ENCODE results near the gene MYOZ2. TPM values are rescaled to one million over a fixed set of nuclear protein-coding genes. Genes with fewer than 3 reads are reported as not detected.

The MYOZ2 gene
- total RNA-seq, 1 donor from 2014 or later: not detected

DNA sequence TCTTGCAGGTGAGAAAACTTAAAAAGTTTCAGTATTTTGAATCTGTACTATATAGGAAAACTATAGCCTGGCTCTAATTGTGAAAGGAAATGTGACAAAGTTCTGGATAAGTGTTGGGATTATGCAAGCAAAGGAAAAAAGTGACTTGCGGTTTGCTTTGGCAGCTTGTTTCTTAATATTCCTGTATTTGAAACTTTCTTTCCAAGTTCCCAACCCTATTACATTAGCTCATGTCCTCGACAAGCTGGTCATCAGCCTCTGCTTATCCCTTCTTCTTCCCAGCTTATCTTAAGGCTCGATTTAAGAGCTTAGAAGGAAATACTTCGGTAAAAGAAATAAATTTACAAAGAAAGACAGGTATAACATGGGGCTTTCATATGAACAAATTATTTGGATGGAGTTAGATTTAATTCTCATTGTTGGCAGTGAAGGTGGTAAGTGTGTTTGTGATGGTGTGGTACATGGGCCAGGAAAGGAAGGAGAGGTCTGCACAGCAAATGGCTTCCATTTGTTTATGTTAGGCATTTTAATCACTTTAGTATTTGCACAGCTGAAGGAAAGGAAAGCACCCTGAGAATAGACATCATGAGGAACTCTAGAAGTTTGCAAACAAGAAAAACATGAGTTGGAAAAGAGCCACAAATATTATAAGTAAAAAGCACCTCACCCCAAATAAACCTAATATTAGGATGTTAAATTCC lies 5.1 kb upstream of the MYOZ2 start:
- DNase-seq (ENCODE audit: low read depth) (peak; percentile 10), FAIRE-seq (no peak)
- Histone ChIP-seq H3K36me3 (ENCODE audit: control insufficient read depth, insufficient read depth, low read length) (no peaks in the 10 kb centered on the region), H3K27me3 (ENCODE audit: control insufficient read depth, insufficient read depth, low read length) (no peaks in the 10 kb centered on the region), H3K4me3 (ENCODE audit: low read depth, low read length) (no peak overlapping the region)
- TF ChIP-seq, protein P1, sequence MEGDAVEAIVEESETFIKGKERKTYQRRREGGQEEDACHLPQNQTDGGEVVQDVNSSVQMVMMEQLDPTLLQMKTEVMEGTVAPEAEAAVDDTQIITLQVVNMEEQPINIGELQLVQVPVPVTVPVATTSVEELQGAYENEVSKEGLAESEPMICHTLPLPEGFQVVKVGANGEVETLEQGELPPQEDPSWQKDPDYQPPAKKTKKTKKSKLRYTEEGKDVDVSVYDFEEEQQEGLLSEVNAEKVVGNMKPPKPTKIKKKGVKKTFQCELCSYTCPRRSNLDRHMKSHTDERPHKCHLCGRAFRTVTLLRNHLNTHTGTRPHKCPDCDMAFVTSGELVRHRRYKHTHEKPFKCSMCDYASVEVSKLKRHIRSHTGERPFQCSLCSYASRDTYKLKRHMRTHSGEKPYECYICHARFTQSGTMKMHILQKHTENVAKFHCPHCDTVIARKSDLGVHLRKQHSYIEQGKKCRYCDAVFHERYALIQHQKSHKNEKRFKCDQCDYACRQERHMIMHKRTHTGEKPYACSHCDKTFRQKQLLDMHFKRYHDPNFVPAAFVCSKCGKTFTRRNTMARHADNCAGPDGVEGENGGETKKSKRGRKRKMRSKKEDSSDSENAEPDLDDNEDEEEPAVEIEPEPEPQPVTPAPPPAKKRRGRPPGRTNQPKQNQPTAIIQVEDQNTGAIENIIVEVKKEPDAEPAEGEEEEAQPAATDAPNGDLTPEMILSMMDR (IDR thresholded peaks at IDR 0.05; ENCODE audit: insufficient read depth, low read length, severe bottlenecking): no peak

DNA sequence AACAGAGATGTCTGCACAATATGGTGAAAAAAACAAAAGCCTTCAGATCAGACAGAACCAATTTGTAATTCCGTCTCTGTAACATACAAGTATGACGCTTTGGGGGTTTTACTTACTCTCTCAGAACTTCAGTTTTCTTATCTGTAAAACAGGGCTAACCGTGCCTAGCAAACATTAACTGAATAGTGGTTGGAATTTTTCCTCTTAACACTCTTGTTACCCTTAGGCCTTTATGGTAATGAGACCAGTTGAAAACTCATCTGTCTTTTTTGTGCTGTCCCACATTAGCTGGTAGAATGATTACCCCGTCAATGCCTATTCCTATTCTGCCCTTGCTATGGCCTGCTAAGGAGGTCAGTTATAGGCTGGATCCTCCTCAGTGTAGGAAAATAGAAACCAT lies 4.5 kb upstream of the MYOZ2 start:
- H3K27me3 ChIP-seq (ENCODE audit: control insufficient read depth, insufficient read depth, low read length): no peaks in the 10 kb centered on the region
- TF ChIP-seq, protein P1 (IDR thresholded peaks at IDR 0.05; ENCODE audit: insufficient read depth, low read length, severe bottlenecking): no peak
- H3K4me3 ChIP-seq (ENCODE audit: low read depth, low read length): no peak overlapping the region
- no peaks in the 10 kb centered on the region for H3K36me3 ChIP-seq (ENCODE audit: control insufficient read depth, insufficient read depth, low read length)
- FAIRE-seq (no peak), DNase-seq (ENCODE audit: low read depth) (no peak)

DNA sequence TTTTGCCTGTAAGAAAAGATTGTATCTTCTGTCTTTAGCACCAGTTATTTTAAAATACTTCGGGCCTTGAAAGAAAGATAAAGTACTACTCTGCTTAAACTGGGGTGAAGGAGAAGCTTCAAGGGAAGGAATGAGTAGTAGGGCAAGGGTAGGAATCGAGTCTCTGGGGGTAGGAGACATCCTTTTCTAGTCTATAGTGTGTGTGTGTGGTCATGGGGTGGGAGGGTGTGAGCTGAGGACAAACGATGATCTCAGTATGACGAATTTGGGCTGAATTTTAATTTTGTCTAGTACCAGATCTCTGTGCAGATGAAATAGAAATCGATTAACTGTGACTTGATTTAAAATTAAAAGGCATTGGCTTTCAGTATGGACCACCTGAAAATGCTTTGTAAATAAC lies 3.3 kb upstream of the MYOZ2 start:
- TF ChIP-seq, protein P1 (IDR thresholded peaks at IDR 0.05; ENCODE audit: insufficient read depth, low read length, severe bottlenecking): no peak
- DNase-seq (ENCODE audit: low read depth) (no peak), FAIRE-seq (no peak)
- H3K4me3 ChIP-seq (ENCODE audit: low read depth, low read length): no peak overlapping the region
- H3K36me3 ChIP-seq (ENCODE audit: control insufficient read depth, insufficient read depth, low read length): no peaks in the 10 kb centered on the region
- H3K27me3 ChIP-seq (ENCODE audit: control insufficient read depth, insufficient read depth, low read length): no peaks in the 10 kb centered on the region

DNA sequence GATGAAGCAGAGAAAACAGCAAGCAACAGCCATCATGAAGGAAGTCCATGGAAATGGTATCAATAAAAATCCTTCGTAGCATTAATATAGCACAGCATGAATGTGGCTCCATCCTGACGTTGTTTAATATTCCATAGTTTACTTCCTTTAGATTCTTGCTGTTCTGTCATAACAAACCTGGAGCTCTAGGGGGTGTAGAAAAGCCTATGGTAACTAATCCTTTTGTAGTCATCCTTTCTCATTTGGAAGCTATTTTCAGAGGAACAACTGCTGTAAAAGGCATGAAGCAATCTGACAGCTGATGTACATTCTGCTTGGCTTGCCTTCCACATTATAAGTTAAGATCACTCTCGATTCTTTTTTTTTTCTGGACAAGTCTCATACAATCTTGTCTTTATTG lies 914 bp downstream of the MYOZ2 start:
- TF ChIP-seq, protein P1 (IDR thresholded peaks at IDR 0.05; ENCODE audit: insufficient read depth, low read length, severe bottlenecking): no peak
- no peaks in the 10 kb centered on the region for H3K27me3 ChIP-seq (ENCODE audit: control insufficient read depth, insufficient read depth, low read length)
- DNase-seq (ENCODE audit: low read depth) (no peak), FAIRE-seq (no peak)
- H3K36me3 ChIP-seq (ENCODE audit: control insufficient read depth, insufficient read depth, low read length): no peaks in the 10 kb centered on the region
- H3K4me3 ChIP-seq (ENCODE audit: low read depth, low read length): no peak overlapping the region

DNA sequence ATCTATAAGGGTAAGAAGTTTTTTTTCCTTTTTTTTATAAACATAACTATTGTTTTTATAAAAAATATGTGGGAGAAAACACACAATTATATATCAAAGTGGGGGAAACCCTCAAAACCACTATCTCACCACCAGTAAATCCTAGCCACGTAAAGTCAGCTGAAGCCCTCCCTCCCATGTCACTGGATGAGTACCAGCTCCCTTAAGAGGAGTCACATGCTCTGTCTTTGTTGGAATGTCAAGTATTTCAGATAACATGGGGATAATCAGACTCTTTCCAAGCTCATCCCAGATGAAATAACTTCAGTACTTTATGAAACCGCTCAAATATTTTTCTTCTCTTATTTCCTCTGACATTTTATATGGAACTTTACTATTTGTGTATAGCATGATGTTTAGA lies 2.4 kb downstream of the MYOZ2 start:
- DNase-seq (ENCODE audit: low read depth) (no peak), FAIRE-seq (no peak)
- TF ChIP-seq, protein P1 (IDR thresholded peaks at IDR 0.05; ENCODE audit: insufficient read depth, low read length, severe bottlenecking): no peak
- Histone ChIP-seq H3K4me3 (ENCODE audit: low read depth, low read length) (no peak overlapping the region), H3K27me3 (ENCODE audit: control insufficient read depth, insufficient read depth, low read length) (no peaks in the 10 kb centered on the region), H3K36me3 (ENCODE audit: control insufficient read depth, insufficient read depth, low read length) (no peaks in the 10 kb centered on the region)

DNA sequence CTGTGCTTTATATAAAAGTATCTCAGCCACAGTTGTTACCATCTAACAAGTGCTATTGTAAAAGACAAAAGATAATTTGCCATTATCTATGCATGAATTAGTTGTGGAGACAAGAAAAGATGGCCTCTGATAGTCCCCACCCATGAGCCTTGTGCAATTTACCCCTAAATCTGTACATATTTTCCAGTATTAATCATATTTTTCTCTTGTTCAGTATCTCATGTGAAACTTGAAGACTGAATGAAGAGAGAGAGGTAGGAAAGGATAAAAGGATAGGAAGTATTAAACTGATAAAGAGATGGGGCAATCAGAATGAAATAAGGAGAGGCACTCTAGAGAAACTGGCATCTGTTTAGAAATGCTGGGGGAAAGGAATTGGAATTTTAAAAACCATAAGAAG lies 3.7 kb downstream of the MYOZ2 start:
- TF ChIP-seq, protein P1 (IDR thresholded peaks at IDR 0.05; ENCODE audit: insufficient read depth, low read length, severe bottlenecking): no peak
- DNase-seq (ENCODE audit: low read depth) (peak; percentile 32), FAIRE-seq (no peak)
- Histone ChIP-seq H3K4me3 (ENCODE audit: low read depth, low read length) (no peak overlapping the region), H3K27me3 (ENCODE audit: control insufficient read depth, insufficient read depth, low read length) (no peaks in the 10 kb centered on the region), H3K36me3 (ENCODE audit: control insufficient read depth, insufficient read depth, low read length) (no peaks in the 10 kb centered on the region)

Measured in bronchial epithelial cell (primary cell).